Forelimb muscle (tissue), 1 donor: Measurements from ENCODE around the gene LTA4H. TPM values are rescaled to one million over a fixed set of nuclear protein-coding genes. Genes with fewer than 3 reads are reported as not detected.

ENCODE experiments used
- DNase-seq: peaks from one replicate; pipeline ENCODE4 v3.0.0-alpha.2; 2013; ENCODE audit warnings: low read depth
- polyA plus RNA-seq: library from polyadenylated mRNA; unstranded; fragments of 120-200 nt; gene quantifications from one replicate; pipeline ENCODE4 v1.2.1, GENCODE V29; 2013; ENCODE audit not compliant: insufficient read length

LTA4H gene
- polyA plus RNA-seq, 1 donor: 74.4 TPM

DNA sequence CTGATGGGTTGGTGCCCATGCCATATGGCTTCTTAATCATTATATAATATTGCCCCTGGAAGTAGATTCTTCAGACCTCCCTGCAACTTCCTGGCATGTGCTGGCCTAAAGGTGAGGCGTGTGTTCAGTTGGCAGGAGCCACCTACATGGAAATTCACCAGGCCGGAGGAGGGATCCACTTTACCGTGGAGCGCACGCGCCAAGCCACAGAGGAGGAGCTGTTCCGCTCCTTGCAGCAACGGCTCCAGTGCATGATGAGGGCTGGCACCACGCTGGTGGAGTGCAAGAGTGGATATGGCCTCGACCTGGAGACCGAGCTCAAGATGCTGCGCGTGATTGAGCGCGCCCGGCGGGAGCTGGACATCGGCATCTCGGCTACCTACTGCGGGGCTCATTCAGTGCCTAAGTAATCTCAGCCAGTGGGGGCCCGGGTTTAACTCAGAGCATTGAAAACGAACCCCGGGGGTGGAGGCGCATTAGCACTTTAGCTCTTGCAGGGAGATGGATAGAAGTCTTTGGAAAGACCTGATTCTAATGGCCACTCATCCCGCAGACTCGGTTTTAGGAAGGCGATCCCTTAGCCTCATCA, 78.7 kb downstream of the LTA4H start:
- DNase-seq: no peak

- no peak for DNase-seq
These were observed 79.7 kb downstream of the LTA4H start for GRCh38 chr12:95955549-95956159.

DNA sequence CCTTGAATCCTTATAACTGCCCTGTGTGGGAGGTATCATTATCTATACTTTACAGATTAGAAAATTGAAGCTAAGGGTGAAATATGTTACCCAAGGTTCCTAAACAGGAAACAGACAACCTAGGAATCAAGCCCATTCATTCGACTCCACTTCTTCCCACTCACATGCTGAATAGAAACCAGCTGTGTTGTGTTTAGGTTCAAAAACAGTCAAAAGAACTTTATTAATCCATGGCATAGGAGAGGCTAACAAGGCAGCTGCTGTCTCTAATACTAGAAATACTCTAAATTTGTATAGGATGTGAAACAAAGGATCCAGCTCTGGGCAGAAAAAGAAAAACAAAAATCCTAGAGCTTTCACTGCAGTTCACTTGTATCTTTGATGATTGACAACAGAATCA, 82.4 kb downstream of the LTA4H start:
- DNase-seq: no peak

- DNase-seq: no peak
These were observed 83.9 kb downstream of the LTA4H start for GRCh38 chr12:95951515-95951914.

Other genes with a start within 250 kb of the LTA4H start
- gene NTN4, start 244.8 kb downstream of the LTA4H start, polyA plus RNA-seq: 43.1 TPM
- 51.4 TPM for gene SNRPF, start 176.6 kb downstream of the LTA4H start, polyA plus RNA-seq
- 0.62 TPM for gene CCDC38, start 93.0 kb downstream of the LTA4H start, polyA plus RNA-seq
- gene AMDHD1, start 92.3 kb downstream of the LTA4H start, polyA plus RNA-seq: 0.18 TPM
- gene HAL, start 39.2 kb downstream of the LTA4H start, polyA plus RNA-seq: 0.20 TPM
- gene ELK3, start 158.8 kb upstream of the LTA4H start, polyA plus RNA-seq: 33.0 TPM